IPS-18a (cell line): ENCODE measurements around the gene LTB4R.
"Not testable (repeated sequence)": the region's sequence is repeated elsewhere in the genome, so short reads cannot be mapped to it uniquely, and the experiment has no call there.

Experiments
- H3K27ac ChIP-seq: one replicate; pipeline ENCODE4 v1.5.1; 2013; ENCODE audit warnings: low read length
- H3K27me3 ChIP-seq: one replicate; pipeline ENCODE4 v1.6.1; 2013; ENCODE audit warnings: mild to moderate bottlenecking, low read length; ENCODE audit not compliant: control insufficient read depth, insufficient read depth
- H3K36me3 ChIP-seq: one replicate; pipeline ENCODE4 v1.6.1; 2013; ENCODE audit warnings: low read depth, low read length; ENCODE audit not compliant: control insufficient read depth
- H3K4me1 ChIP-seq: one replicate; pipeline ENCODE4 v1.6.1; 2013; ENCODE audit warnings: low read depth, low read length; ENCODE audit not compliant: control insufficient read depth
- H3K4me3 ChIP-seq: one replicate; pipeline ENCODE4 v1.5.1; 2013; ENCODE audit warnings: low read length
- H3K9ac ChIP-seq: one replicate; pipeline ENCODE4 v1.6.1; 2013; ENCODE audit warnings: mild to moderate bottlenecking, low read length, moderate library complexity
- H3K9me3 ChIP-seq: one replicate; pipeline ENCODE4 v1.6.1; 2013; ENCODE audit warnings: low read depth, low read length; ENCODE audit not compliant: control insufficient read depth

LTB4R gene

DNA sequence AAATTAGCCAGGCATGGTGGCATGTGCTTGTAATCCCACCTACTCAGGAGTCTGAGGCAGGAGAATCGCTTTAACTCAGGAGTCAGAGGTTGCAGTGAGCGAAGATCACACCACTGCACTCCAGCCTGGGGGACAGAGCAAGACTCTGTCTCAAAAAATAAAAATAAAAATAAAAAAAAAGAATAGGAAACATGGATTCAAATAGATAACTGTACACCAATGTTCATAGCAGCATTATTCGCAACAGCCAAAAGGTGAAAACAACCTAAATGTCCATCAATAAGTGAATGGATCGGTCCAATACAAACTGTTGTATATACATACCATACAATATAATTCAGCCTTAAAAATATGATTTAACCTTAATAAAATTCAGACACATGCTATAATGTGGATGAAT, 31.6 kb downstream of the LTB4R start:
- Histone ChIP-seq H3K4me3 (no peak overlapping the region), H3K27ac (no peak overlapping the region), H3K27me3 (peaks cover 70% of the 10 kb centered on the region), H3K36me3 (no peaks in the 10 kb centered on the region), H3K4me1 (no peaks in the 10 kb centered on the region), H3K9ac (no peak overlapping the region), H3K9me3 (no peaks in the 10 kb centered on the region)

DNA sequence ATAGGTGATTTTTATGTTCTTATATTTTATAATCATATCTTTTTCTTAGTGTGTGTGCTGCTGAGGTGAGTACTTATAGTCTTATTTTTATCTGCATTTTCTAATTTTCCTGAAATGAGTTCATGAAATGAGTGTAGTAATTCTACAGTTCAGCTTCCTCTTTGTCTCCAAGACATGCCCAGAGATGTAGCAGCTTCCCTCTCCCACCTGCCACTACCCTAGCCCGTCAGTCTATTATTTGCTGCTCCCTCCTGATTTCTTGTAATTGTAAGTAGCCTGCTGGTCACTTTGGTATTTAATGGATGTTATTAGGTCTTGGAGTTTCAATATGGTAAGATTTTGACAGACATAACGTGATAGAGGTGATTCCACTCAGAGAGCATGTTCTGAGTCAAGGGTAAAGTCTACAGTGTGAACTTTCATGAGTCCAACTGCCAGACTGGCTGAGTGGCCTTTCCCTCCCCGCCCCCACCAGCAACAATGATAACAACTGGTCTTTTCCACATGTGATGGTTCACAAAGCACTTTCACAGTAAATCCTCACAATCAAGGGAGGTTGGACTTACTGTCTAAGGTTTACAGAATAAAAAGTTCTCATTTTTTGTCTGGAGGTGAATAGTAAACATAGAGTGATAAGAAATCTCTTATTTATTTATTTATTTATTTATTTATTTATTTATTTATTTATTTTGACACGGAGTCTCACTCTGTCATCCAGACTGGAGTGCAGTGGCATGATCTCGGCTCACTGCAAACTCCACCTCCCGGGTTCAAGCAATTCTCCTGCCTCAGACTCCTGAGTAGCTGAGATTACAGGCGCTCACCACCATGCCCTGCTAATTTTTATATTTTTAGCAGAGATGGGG, 32.7 kb downstream of the LTB4R start:
- Histone ChIP-seq H3K36me3 (no peaks in the 10 kb centered on the region), H3K9ac (no peak overlapping the region), H3K27me3 (peaks cover 63% of the 10 kb centered on the region), H3K4me1 (no peaks in the 10 kb centered on the region), H3K4me3 (no peak overlapping the region), H3K27ac (no peak overlapping the region), H3K9me3 (no peaks in the 10 kb centered on the region)

GRCh38 chr14:24347134-24347533, 35.8 kb downstream of the LTB4R start:
- Histone ChIP-seq H3K27ac (no peak overlapping the region), H3K36me3 (no peaks in the 10 kb centered on the region), H3K4me3 (no peak overlapping the region), H3K4me1 (no peaks in the 10 kb centered on the region), H3K9me3 (no peaks in the 10 kb centered on the region), H3K27me3 (peaks cover 65% of the 10 kb centered on the region), H3K9ac (no peak overlapping the region)

- Histone ChIP-seq H3K9me3 (no peaks in the 10 kb centered on the region), H3K4me3 (no peak overlapping the region), H3K27me3 (peaks cover 69% of the 10 kb centered on the region), H3K4me1 (no peaks in the 10 kb centered on the region), H3K36me3 (no peaks in the 10 kb centered on the region), H3K9ac (no peak overlapping the region), H3K27ac (no peak overlapping the region)
These were observed 36.9 kb downstream of the LTB4R start for GRCh38 chr14:24348186-24348585.

GRCh38 chr14:24349742-24350141, 38.4 kb downstream of the LTB4R start:
- Histone ChIP-seq H3K27me3 (peaks cover 64% of the 10 kb centered on the region), H3K27ac (no peak overlapping the region), H3K9ac (no peak overlapping the region), H3K9me3 (no peaks in the 10 kb centered on the region), H3K36me3 (no peaks in the 10 kb centered on the region), H3K4me3 (no peak overlapping the region), H3K4me1 (no peaks in the 10 kb centered on the region)

- H3K27ac ChIP-seq, result no peak overlapping the region
- H3K27me3 ChIP-seq, result peaks cover 61% of the 10 kb centered on the region
- no peaks in the 10 kb centered on the region for H3K36me3 ChIP-seq
- no peak overlapping the region for H3K4me3 ChIP-seq
- H3K9ac ChIP-seq, result no peak overlapping the region
- no peaks in the 10 kb centered on the region for H3K9me3 ChIP-seq
- no peaks in the 10 kb centered on the region for H3K4me1 ChIP-seq
These were observed 40.2 kb downstream of the LTB4R start for GRCh38 chr14:24351517-24351916.

DNA sequence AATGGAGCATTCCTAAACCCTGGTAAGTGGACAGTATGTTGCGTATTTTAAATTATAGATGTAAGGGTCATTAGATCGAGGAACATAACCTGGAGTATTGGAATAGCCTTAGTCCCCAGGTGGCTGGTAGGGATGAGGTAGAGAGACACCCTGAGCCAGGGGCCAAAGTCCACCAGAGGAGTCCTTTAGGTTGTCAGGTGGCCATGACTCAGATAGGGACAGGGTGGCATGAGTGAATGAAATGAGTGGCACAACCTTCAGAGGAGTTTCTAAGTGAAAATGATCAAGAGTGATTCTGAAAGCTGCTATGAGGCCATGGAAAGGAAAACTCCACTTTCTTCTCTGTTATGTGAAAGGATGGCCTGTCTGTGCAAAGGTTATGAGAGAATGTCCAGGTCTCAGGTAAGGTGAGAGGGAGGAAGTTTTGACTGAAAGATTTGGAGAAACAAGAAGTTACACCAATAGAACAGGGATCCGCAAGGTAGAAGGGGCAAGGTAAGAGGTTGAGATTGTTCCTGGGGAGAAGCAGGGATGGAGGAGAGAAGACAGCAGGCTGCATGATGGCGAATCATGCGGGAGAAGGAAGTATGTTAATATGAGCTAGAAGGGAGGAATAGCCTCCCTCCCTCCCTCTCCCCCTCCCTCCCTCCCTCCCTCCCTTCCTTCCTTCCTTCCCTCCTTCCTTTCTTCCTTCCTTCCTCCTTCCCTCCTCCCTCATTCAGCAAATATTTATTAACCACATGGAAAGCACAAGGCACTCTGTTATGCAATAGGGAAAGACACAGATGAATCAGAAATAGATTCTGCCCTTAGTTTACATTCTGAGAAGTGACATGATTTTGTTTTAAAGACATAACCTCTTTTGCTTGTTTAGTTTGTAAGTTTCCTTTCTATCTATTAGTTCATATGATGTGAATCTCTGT, 42.5 kb downstream of the LTB4R start:
- Histone ChIP-seq H3K36me3 (no peaks in the 10 kb centered on the region), H3K27ac (no peak overlapping the region), H3K9ac (no peak overlapping the region), H3K9me3 (no peaks in the 10 kb centered on the region), H3K4me1 (no peaks in the 10 kb centered on the region), H3K4me3 (no peak overlapping the region), H3K27me3 (peaks cover 59% of the 10 kb centered on the region)

GRCh38 chr14:24354482-24354825, 43.2 kb downstream of the LTB4R start:
- H3K4me3 ChIP-seq, H3K36me3 ChIP-seq, H3K9ac ChIP-seq, H3K27ac ChIP-seq, H3K4me1 ChIP-seq, H3K9me3 ChIP-seq: not testable (repeated sequence)
- peaks cover 53% of the 10 kb centered on the region for H3K27me3 ChIP-seq

GRCh38 chr14:24355009-24355408, 43.7 kb downstream of the LTB4R start:
- Histone ChIP-seq H3K9me3 (no peaks in the 10 kb centered on the region), H3K27me3 (peaks cover 48% of the 10 kb centered on the region), H3K9ac (no peak overlapping the region), H3K4me3 (no peak overlapping the region), H3K27ac (no peak overlapping the region), H3K4me1 (no peaks in the 10 kb centered on the region), H3K36me3 (no peaks in the 10 kb centered on the region)

DNA sequence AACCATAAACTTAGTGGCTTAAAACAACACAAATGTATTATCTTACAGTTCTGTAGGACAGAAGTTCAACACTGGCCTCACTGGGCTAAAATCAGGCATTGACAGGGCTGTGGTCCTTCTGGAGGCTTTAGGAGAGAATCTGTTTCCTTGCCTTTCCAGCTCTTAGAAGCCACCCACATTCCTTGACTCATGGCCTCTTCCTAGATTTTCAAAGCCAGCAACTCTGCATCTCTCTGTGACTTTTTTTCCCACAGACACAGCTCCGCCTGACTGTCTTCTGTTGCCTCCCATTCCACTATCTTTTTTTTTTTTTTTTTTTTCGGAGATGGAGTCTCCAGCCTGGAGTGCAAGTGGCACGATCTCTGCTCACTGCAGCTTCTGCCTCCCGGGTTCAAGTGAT, 44.9 kb downstream of the LTB4R start:
- Histone ChIP-seq H3K9ac (no peak overlapping the region), H3K36me3 (no peaks in the 10 kb centered on the region), H3K9me3 (no peaks in the 10 kb centered on the region), H3K27ac (no peak overlapping the region), H3K4me3 (no peak overlapping the region), H3K27me3 (peaks cover 42% of the 10 kb centered on the region), H3K4me1 (no peaks in the 10 kb centered on the region)

GRCh38 chr14:24360281-24360680, 49.0 kb downstream of the LTB4R start:
- no peak overlapping the region for H3K4me3 ChIP-seq
- H3K36me3 ChIP-seq, result no peaks in the 10 kb centered on the region
- H3K9ac ChIP-seq, result no peak overlapping the region
- H3K27me3 ChIP-seq, result peaks cover 35% of the 10 kb centered on the region
- H3K27ac ChIP-seq, result no peak overlapping the region
- peaks cover 1% of the 10 kb centered on the region for H3K4me1 ChIP-seq
- H3K9me3 ChIP-seq, result no peaks in the 10 kb centered on the region
